T47D (cell line): Measurements from ENCODE around the gene KCNMA1.

Experiments
- DNase-seq, 2 experiments: peaks; one replicate each; pipeline versions ENCODE4 v3.0.0 to v3.0.0-alpha.2; 2011 to 2012; ENCODE audit warnings: low read depth in 1 of 2, low spot score in 1 of 2
- JUND ChIP-seq: IDR thresholded peaks from 2 replicates; pipeline ENCODE4 v1.6.1; 2012; ENCODE audit warnings: low read depth
- in situ Hi-C: cut with HindIII; loops from 2 replicates; pipeline ENCODE4 v1.10.0; 2016; ENCODE audit warnings: low sequenced_read_pairs, low pct_unique_long_range_greater_than_20kb

KCNMA1 gene

GRCh38 chr10:77562742-77563141, 74.9 kb downstream of the KCNMA1 start:
- no peak for TF ChIP-seq JUND
- DNase-seq: no peak
- in situ Hi-C loops: no loop called here

- in situ Hi-C loops: no loop called here
- TF ChIP-seq JUND: no peak
- DNase-seq: no peak
Observed at GRCh38 chr10:77561991-77562390, 75.6 kb downstream of the KCNMA1 start.

- no peak for TF ChIP-seq JUND
- in situ Hi-C loops: no loop called here
Observed at GRCh38 chr10:77560471-77560870, 77.1 kb downstream of the KCNMA1 start.

GRCh38 chr10:77560052-77560451, 77.6 kb downstream of the KCNMA1 start:
- no peak for TF ChIP-seq JUND
- DNase-seq: no peak
- in situ Hi-C loops: no loop called here

More at GRCh38 chr10:77560471-77560870, 77.1 kb downstream of the KCNMA1 start:
- DNase-seq: no peak

GRCh38 chr10:77556990-77557601, 80.5 kb downstream of the KCNMA1 start:
- no peak for TF ChIP-seq JUND
- peak in 1 of 2 experiments; percentile 76 for DNase-seq
- in situ Hi-C loops: no loop called here

GRCh38 chr10:77555591-77556212, 81.9 kb downstream of the KCNMA1 start:
- no peak for TF ChIP-seq JUND
- in situ Hi-C loops: no loop called here
- DNase-seq: peak in 1 of 2 experiments; percentile 13

GRCh38 chr10:77554996-77555397, 82.6 kb downstream of the KCNMA1 start:
- no peak for DNase-seq
- no peak for TF ChIP-seq JUND
- in situ Hi-C loops: no loop called here

GRCh38 chr10:77553966-77554365, 83.6 kb downstream of the KCNMA1 start:
- peak in 1 of 2 experiments; percentile 48 for DNase-seq
- no peak for TF ChIP-seq JUND
- in situ Hi-C loops: no loop called here

GRCh38 chr10:77553311-77553710, 84.3 kb downstream of the KCNMA1 start:
- no peak for DNase-seq
- in situ Hi-C loops: no loop called here
- TF ChIP-seq JUND: no peak

- in situ Hi-C loops: no loop called here
- no peak for DNase-seq
- no peak for TF ChIP-seq JUND
Observed at GRCh38 chr10:77552252-77552651, 85.4 kb downstream of the KCNMA1 start.

GRCh38 chr10:77550378-77550777, 87.2 kb downstream of the KCNMA1 start:
- no peak for DNase-seq
- in situ Hi-C loops: no loop called here
- TF ChIP-seq JUND: no peak

- DNase-seq: no peak
- no peak for TF ChIP-seq JUND
- in situ Hi-C loops: no loop called here
Observed at GRCh38 chr10:77548671-77549070, 88.9 kb downstream of the KCNMA1 start.

- no peak for TF ChIP-seq JUND
- DNase-seq: peak in 1 of 2 experiments; percentile 26
- in situ Hi-C loops: no loop called here
Observed at GRCh38 chr10:77548157-77548556, 89.5 kb downstream of the KCNMA1 start.
